Chondrocyte (in vitro differentiated cells): Measurements from ENCODE around the gene THRB. TPM values are rescaled to one million over a fixed set of nuclear protein-coding genes. Genes with fewer than 3 reads are reported as not detected.

Source experiments
- DNase-seq: peaks from one replicate; pipeline ENCODE4 v3.0.0; 2021; ENCODE audit warnings: mixed read lengths, low spot score
- H3K27ac Mint-ChIP-seq: one replicate; pipeline ENCODE4 v1.8.0; 2021; ENCODE audit warnings: mild to moderate bottlenecking, moderate library complexity, mixed read lengths; ENCODE audit not compliant: unreplicated experiment
- H3K27me3 Mint-ChIP-seq: 2 replicates; pipeline ENCODE4 v1.8.0; 2021; ENCODE audit warnings: low read depth, mixed read lengths
- H3K36me3 Mint-ChIP-seq: 2 replicates; pipeline ENCODE4 v1.8.0; 2021; ENCODE audit warnings: low read depth, mixed read lengths
- H3K4me1 Mint-ChIP-seq: 2 replicates; pipeline ENCODE4 v1.8.0; 2021; ENCODE audit warnings: low read depth, mild to moderate bottlenecking, mixed read lengths
- H3K4me3 Mint-ChIP-seq: one replicate; pipeline ENCODE4 v1.8.0; 2021; ENCODE audit warnings: mild to moderate bottlenecking, moderate library complexity, mixed read lengths; ENCODE audit not compliant: unreplicated experiment
- H3K9me3 Mint-ChIP-seq: 2 replicates; pipeline ENCODE4 v1.8.0; 2021; ENCODE audit warnings: low read depth, mixed read lengths
- total RNA-seq: library from RNA; stranded (reverse); gene quantifications from 3 replicates; pipeline ENCODE4 v1.2.1, GENCODE V29; 2021
- TF ChIP-seq, protein P1 (sequence below): fragments of 200-600 bp; sonication (generic); IDR thresholded peaks from 2 replicates; pipeline ENCODE4 v1.5.0; 2021; ENCODE audit warnings: antibody characterized with exemption, mild to moderate bottlenecking, moderate library complexity

Gene THRB
- total RNA-seq, 1 donor from 2014 or later, result 3.8 TPM

DNA sequence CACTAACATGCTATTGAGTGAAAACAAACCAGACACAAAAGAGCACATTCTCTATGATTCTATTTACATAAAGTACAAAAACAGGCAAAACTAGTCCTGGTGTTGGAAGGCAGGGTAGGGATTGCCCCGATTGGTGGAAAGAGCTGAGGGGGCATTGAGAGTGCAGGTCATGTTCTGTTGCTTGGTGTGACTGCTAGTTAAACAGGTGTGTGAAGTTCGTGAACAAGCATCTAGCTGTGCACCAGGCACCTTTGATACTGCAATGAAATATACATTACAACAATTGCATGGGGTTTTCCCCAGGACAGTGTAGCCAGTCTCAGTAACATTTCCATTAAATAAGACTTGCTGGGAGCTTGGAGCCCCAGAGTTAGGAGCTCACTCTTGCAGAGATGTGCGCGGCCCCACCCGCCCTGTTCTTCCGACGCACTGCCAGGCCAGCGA lies 26.3 kb upstream of the THRB start:
- Mint-ChIP-seq H3K9me3 (no peaks in the 10 kb centered on the region), H3K27ac (no peak overlapping the region), H3K4me3 (peak overlapping the region; percentile 64), H3K36me3 (no peaks in the 10 kb centered on the region), H3K4me1 (peaks cover 4% of the 10 kb centered on the region), H3K27me3 (peaks cover 13% of the 10 kb centered on the region)
- TF ChIP-seq, protein P1, sequence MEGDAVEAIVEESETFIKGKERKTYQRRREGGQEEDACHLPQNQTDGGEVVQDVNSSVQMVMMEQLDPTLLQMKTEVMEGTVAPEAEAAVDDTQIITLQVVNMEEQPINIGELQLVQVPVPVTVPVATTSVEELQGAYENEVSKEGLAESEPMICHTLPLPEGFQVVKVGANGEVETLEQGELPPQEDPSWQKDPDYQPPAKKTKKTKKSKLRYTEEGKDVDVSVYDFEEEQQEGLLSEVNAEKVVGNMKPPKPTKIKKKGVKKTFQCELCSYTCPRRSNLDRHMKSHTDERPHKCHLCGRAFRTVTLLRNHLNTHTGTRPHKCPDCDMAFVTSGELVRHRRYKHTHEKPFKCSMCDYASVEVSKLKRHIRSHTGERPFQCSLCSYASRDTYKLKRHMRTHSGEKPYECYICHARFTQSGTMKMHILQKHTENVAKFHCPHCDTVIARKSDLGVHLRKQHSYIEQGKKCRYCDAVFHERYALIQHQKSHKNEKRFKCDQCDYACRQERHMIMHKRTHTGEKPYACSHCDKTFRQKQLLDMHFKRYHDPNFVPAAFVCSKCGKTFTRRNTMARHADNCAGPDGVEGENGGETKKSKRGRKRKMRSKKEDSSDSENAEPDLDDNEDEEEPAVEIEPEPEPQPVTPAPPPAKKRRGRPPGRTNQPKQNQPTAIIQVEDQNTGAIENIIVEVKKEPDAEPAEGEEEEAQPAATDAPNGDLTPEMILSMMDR, result no peak
- no peak for DNase-seq

DNA sequence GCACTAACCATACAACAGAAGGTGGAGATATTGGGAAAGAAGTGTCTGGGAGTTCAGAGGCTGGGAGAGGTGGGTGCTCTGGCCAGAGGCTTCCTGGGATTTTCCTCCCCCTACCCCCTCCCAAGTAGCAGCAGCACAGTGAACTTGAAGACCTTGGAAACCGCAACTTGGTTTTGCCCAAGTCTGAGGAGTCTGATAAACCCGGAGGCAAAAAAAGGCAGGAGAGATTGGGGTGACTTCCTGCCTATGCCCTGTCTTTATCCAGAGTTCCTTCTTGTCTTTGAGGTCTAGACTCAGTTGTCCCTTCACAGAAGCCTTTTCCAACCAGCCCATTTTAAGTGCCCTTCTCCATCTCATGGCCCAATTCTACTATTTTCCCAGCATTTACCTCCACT lies 25.4 kb upstream of the THRB start:
- peaks cover 4% of the 10 kb centered on the region for H3K4me1 Mint-ChIP-seq
- no peaks in the 10 kb centered on the region for H3K9me3 Mint-ChIP-seq
- H3K27ac Mint-ChIP-seq, result no peak overlapping the region
- H3K27me3 Mint-ChIP-seq, result peaks cover 12% of the 10 kb centered on the region
- no peak for DNase-seq
- H3K36me3 Mint-ChIP-seq, result no peaks in the 10 kb centered on the region
- TF ChIP-seq, protein P1, result no peak
- no peak overlapping the region for H3K4me3 Mint-ChIP-seq

DNA sequence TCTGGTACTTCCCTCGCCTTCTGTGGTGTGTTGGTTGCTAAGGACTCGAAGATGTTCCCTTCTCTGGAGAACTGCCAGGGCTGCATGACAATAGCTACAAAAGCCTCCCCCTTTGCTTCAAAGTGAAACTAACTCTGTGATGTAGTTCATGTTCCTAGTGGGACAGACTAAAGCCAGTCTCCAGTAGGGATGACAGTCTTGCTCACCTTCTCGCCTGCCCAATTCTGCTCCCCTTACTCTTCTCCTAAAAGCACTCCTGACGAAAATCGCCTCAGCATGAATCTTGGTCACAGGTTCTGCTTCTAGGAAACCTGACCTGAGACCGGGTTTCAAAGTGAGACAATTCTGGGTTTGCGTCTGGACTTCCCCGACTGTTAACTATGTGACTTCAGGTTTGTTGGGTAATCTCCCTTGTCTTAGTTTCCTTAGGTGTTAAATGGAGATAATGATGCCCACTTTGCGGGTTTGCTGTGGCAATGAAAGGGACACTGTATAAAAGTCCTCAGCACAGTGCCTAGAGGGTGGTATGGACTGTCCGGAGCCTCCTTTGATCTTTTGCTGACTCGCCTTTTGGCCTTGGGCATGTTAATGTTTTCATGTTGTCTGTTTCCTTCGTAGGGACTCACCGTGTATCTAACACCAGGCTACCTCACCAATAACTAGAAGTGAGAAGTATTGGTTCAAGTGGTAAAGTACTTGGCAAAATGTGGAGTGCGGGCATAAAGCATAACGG lies 24.9 kb upstream of the THRB start:
- no peak overlapping the region for H3K27ac Mint-ChIP-seq
- H3K36me3 Mint-ChIP-seq, result no peaks in the 10 kb centered on the region
- TF ChIP-seq, protein P1, result no peak
- H3K27me3 Mint-ChIP-seq, result peaks cover 12% of the 10 kb centered on the region
- H3K9me3 Mint-ChIP-seq, result no peaks in the 10 kb centered on the region
- no peak overlapping the region for H3K4me3 Mint-ChIP-seq
- peaks cover 4% of the 10 kb centered on the region for H3K4me1 Mint-ChIP-seq
- no peak for DNase-seq

DNA sequence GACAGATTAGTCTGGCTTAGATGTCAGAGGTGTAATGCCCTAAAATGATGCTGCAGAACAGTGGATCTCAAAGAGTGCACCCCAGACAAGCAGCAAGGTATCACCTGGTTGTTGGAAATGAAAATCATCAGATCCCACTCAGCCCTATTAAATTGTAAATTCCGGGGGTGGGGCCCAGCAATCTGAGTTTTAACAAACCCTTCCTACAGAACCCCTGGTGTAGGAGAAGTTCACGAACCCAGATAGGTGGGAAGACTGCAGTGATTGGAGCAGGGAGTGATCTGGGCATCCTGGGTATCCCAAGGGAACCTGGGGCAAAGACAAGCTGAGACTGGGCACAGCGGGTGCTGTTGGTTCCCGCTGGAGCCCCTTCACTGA lies 24.3 kb upstream of the THRB start:
- Mint-ChIP-seq H3K27me3 (peaks cover 12% of the 10 kb centered on the region), H3K36me3 (no peaks in the 10 kb centered on the region), H3K4me1 (peaks cover 7% of the 10 kb centered on the region), H3K4me3 (no peak overlapping the region), H3K9me3 (no peaks in the 10 kb centered on the region), H3K27ac (no peak overlapping the region)
- DNase-seq, result no peak
- TF ChIP-seq, protein P1, result no peak

- Mint-ChIP-seq H3K36me3 (no peaks in the 10 kb centered on the region), H3K27ac (no peak overlapping the region), H3K27me3 (peaks cover 5% of the 10 kb centered on the region), H3K4me3 (no peak overlapping the region), H3K9me3 (no peaks in the 10 kb centered on the region), H3K4me1 (peaks cover 16% of the 10 kb centered on the region)
- no peak for DNase-seq
- TF ChIP-seq, protein P1, result no peak
Measured at GRCh38 chr3:24514119-24514518, 19.5 kb upstream of the THRB start.
